Putamen (tissue), 1 donor: Measurements from ENCODE around the gene CCDC81.
A peak's percentile ranks its signal among the peaks of the same experiment; 100 is the strongest.

ENCODE experiments used
- DNase-seq: peaks from one replicate; pipeline ENCODE4 v3.0.0-alpha.2; 2016; ENCODE audit warnings: low spot score

Gene CCDC81

GRCh38 chr11:86440843-86441242 lies 66.2 kb downstream of the CCDC81 start:
- no peak for DNase-seq

GRCh38 chr11:86442420-86442819 lies 67.7 kb downstream of the CCDC81 start:
- no peak for DNase-seq

DNA sequence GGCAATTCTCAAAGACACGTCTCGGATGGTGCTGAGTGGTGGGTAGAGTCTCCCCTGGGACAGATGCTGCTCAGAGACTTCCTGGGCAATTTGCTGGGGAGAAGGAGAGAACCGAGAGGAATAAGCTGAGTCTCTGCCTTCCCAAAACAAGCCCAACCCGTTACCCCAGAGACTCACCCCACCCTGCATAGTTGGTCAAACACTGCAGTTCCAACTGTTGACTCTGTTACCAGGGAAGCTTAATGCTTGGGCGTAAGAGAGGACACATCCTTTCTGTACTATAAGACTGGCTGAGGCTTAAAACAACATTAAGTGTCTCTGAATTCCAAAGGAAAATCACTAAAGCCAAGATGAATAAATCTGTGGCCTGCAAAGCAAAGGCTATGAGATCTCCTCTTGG lies 68.1 kb downstream of the CCDC81 start:
- DNase-seq: no peak

GRCh38 chr11:86443415-86443814 lies 68.7 kb downstream of the CCDC81 start:
- DNase-seq: no peak

DNA sequence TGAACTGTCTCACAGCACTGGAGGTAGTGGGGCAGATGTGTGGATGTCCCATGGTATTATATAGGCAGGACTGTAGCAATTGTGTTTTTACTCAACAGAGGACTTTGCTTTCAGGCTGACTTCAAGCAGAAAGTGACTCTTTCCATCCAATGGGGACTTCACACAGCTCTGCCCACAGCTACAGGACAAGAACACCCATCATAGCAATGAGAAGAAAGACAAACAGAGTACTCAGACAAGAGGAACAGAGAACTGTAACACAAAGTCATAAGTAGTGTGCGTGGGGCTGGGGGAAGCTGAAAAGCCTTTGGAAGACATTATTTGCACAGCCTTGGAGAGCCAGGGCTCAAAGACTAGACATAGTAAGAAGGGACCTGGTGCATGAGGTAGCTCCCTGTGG lies 70.3 kb downstream of the CCDC81 start:
- DNase-seq: no peak

DNA sequence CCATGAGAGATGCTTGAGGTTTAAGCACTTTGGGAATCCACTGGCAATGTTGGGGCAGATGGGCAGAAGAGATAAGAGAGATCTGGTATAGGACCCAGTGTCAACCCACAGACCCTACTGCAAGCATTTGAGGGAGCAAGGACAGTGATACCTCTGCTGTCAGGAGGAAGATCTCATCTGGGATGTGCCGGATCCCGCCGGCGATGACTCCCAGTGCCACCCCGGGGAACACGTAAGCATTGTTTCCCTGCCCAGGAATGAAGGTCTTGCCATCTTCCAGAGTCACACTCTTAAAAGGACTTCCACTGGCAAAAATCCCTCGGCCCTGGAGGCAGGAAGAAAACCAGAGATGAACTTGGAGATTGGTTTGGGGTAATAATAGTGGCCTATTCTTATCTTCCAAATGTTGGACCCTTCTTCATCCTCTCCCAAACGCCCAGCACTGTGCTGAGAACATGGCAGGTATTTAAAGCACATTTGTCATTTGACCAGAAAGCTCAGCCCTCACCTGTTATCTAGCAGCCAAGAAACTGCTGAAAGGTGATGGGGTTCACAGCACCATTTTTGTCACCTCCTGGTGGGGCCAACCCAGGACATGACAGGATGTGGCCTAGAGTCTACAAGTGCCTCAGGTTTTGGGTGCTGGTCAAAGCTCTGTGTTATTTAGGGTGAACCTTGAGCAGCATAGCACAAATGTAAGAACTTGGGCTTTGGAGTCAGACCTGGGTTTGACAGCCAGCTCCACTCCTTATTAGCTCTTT lies 71.7 kb downstream of the CCDC81 start:
- no peak for DNase-seq

DNA sequence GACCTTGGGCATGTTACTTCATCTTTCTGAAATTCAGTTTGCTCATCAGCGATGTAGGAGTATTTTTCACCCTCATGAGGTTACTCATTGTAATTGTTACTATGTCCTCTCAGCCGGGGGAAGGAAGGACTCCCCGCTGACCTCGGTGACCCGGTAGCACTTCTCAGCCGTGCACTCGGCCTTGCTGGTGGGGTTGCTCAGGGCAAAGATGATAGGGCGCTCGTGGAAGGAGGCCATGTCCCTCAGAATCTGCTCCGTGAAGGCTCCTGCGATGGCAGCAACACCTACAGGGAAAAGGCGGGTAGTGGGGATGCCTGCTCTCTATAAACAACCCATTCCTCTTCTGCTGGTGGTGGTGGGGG lies 72.2 kb downstream of the CCDC81 start:
- DNase-seq: no peak

DNA sequence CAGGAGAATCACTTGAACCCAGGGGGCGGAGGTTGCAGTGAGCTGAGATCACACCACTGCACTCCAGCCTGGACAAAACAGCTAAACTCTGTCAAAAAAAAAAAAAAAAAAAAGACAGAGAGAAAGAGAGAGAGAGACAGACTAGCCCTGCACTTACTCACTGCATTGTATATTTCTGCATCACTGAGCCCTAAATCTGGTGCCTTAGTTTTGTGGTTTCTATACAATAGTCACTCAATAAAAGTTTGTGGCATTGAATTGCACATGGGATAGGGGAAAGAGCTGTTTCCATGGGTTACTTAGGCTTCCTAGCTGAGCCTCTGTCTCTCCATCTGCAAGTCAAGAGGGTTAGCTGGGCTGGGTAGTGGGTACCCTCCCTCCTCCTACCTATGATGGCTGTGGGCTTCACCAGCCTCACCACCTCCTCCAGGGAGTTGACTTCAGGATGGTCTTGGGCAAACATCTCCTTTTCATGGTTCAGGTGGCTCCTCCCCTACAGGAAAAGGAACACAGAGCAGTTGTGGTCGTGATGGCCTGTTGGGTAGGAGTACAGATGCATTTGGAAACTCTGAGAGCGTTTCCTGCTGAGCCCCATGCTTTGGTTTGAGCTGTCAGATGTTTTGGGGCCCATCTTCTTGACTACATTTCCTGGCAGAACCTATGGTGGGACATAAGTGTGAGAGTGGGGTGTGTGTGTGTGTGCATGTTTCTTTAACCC lies 73.2 kb downstream of the CCDC81 start:
- DNase-seq: no peak

DNA sequence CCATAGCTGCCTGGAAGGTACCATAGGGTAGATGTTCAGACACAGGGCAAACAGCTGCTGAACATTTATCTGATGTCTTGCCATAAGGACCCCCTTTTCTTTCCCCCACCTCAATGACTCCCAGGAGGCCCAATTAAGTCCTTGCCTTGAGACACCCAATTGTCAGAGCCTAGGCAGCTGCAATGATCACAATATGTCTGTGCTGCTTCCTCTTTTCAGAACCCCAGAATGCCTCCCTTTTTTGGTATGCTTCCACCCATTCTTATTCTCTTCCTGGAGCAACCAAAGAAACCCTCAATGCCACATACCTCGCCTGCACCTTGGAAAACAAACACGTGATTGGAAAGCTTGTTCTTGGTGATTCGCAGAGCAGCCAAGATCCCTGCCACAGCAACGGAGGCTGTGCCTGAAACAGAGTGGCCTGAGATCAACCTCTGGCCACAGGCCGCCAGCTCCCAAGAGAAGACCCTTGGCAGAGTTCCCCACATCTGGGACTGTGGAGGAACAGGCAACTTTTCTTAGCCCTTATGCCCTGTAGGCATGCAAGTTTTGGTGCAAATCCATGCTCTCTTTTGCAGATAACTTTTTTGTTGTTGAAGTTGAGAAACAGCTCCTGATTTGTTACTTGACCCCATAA lies 75.4 kb downstream of the CCDC81 start:
- no peak for DNase-seq

DNA sequence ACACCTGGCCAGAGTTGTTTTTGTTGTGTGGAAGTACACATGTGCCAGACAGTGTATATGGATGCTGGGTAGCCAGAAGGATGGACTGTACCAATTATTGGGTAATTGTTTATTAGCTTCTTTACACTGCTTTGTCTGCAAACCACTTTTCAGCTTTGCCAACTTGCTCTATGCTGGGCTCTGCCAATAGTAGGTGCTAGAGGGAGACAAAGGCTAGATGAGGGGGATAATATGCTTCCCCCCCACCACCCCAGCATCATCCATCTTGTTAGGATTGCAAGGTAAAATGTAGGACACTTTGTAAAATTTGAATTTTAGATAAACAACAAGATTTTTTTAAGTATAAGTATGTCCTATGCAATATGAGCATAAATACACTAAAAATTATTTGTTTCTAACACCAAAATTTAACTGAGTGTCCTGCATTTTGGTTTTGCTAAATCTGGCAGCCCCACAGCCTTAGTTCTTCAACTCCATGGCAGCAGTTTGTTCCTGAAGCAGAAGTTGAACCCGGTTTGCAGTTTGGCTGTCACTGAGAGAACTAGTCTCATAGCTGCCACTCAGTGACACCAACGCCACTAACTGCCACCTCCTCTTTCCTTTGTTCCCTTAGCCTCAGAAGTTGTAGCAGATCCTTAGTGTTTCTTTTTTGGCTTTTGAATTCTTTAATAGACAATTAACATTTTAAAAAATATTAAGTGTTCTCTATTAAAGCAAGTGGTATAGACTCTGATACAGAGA lies 78.8 kb downstream of the CCDC81 start:
- peak; percentile 69 for DNase-seq

GRCh38 chr11:86456075-86456939 lies 81.6 kb downstream of the CCDC81 start:
- DNase-seq: peak; percentile 76

DNA sequence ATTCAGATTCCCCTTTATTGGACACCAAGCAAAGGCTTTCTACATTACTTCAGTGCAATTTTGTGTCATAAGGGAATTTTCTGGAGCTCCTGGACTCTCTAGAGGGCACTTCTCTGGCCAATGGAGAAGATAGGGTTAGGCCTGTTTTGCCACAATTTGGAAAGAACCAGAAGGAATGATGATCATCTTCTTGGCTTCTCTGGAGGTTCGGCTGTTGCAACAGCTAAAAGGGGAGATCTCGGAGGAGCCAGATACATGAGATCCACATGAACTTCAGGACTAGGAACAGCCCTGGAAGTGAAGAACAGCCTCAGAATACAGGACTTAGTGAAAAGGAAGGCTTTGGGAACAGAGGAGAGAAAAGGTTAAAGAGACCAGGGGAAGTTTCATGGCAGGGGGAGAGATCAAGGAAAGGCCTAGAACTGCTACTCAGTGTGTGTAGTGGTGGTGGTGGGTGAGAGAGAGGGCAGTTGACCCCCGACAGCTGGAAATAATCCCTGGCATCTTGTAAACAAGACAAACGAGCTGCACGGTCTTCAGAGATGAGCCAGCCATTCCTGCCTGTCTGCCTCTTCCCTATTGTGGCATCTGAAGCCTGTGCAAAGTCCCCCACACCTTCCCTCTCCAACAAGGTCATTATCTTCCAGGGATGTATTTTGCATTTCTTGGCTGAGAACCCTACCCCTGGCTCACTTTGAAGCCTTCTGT lies 83.8 kb downstream of the CCDC81 start:
- DNase-seq: no peak

GRCh38 chr11:86459002-86459385 lies 84.3 kb downstream of the CCDC81 start:
- DNase-seq: no peak

DNA sequence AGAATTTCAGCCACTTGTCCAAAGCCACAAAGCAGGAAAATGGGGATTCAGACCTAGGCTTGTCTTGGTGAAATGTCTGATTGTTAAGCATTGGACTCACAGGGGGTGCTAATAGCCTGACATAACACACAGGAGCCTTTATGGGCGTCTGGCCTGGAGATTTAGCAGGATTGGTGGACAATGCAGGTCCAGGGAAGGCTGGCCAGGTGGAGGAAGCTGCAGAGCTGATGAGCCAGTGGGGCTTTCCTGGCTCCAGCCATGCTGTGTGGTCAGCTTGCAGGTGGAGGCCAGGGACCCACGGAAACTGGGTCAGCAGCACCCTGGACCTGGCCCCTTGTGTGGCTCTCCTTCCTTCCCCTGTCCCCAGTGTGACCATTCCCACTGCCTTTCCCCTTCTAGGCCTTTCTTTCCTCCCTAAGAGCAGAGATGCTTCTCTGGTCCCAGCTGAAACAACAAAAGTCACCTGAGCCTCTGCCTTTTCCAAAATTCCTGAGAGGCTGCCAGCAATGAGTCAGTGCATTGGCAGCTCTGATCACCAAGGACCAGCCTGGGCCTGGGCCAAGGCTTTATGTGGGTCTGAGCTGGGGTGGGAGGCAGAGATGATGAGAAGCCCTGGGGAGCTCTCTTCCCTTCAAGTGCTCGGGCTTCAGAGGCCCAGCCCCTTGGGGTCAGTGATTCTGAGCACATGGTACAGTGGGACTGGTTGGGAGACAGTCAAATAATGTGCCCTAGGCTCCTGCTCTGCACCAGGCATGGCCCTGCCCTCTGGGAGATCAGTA lies 85.2 kb downstream of the CCDC81 start:
- no peak for DNase-seq

GRCh38 chr11:86460461-86461385 lies 86.0 kb downstream of the CCDC81 start:
- no peak for DNase-seq

- no peak for DNase-seq
These were observed 87.2 kb downstream of the CCDC81 start for GRCh38 chr11:86461892-86462291.

DNA sequence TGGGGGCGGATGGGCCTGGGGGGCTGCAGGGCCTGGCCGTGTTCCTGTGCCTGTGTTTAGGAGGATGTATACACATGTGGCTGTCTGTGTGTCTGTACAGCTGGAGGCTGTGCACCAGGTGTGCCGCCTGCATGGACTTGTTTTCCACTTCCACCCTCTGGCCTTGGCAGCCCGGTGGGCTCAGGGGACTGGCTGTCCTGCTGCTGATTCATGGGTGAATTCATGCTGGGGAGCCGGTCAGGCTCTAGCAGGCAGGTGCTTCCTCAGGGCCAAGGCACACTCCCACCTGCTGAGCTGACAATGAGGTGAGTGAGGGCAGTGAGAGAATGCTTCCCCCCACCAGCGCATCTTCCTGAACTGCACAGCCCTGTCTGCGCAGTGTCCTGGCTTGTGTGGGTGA lies 88.4 kb downstream of the CCDC81 start:
- DNase-seq: no peak

GRCh38 chr11:86463955-86464354 lies 89.3 kb downstream of the CCDC81 start:
- DNase-seq: no peak
